ENCODE data around the gene DDX10. TPM values are rescaled to one million over a fixed set of nuclear protein-coding genes. Genes with fewer than 3 reads are reported as not detected.

Gene DDX10
- total RNA-seq, 1 experiment from 2014 or later, result 78.3 TPM

GRCh38 chr11:108914981-108915380, 250.1 kb downstream of the DDX10 start:
- DNase-seq, result no peak
- Histone ChIP-seq H3K4me1 (peaks cover 23% of the 10 kb centered on the region), H3K4me3 (ENCODE audit: low read depth, low read length) (no peak overlapping the region), H3K9me3 (no peaks in the 10 kb centered on the region), H3K27me3 (replicated peaks; ENCODE audit: control insufficient read depth, insufficient read depth, low read length) (no peaks in the 10 kb centered on the region), H3K36me3 (ENCODE audit: control insufficient read depth, insufficient read depth, low read length) (no peaks in the 10 kb centered on the region)
- peaks cover 5% of the 10 kb centered on the region for H3K36me3 Mint-ChIP-seq (ENCODE audit: insufficient read depth, unreplicated experiment)
- no TSS peak for BruUV-seq (replicated peaks)
- TF ChIP-seq CTCF (IDR thresholded peaks at IDR 0.05; ENCODE audit: insufficient read depth in 1 of 2, low read depth in 1 of 2, low read length in 1 of 2, severe bottlenecking in 1 of 2, unreplicated experiment in 1 of 2), result no peak
- ChIA-PET CTCF (interaction anchor here (0.7 kb wide), 1 partner anchor 249 kb away, joined by 3 read pairs; no protein-coding TSS in a partner anchor), POLR2A (no interaction called here)
- H3K27me3 Mint-ChIP-seq (ENCODE audit: insufficient read depth, unreplicated experiment), result no peaks in the 10 kb centered on the region
- H3K4me1 Mint-ChIP-seq (ENCODE audit: low read depth, unreplicated experiment), result peaks cover 23% of the 10 kb centered on the region
- H3K27ac Mint-ChIP-seq (ENCODE audit: unreplicated experiment), result no peak overlapping the region
- H3K9me3 Mint-ChIP-seq (ENCODE audit: unreplicated experiment), result no peaks in the 10 kb centered on the region
- intact Hi-C loops (cut with micrococcal nuclease; ENCODE audit: unreplicated experiment), result no loop called here
- no peak overlapping the region for H3K4me3 Mint-ChIP-seq (ENCODE audit: unreplicated experiment)

GRCh38 chr11:108915666-108916065, 250.8 kb downstream of the DDX10 start:
- no peak for DNase-seq
- Mint-ChIP-seq H3K4me3 (ENCODE audit: unreplicated experiment) (no peak overlapping the region), H3K27ac (ENCODE audit: unreplicated experiment) (no peak overlapping the region), H3K27me3 (ENCODE audit: insufficient read depth, unreplicated experiment) (no peaks in the 10 kb centered on the region), H3K4me1 (ENCODE audit: low read depth, unreplicated experiment) (peaks cover 23% of the 10 kb centered on the region), H3K36me3 (ENCODE audit: insufficient read depth, unreplicated experiment) (peaks cover 5% of the 10 kb centered on the region), H3K9me3 (ENCODE audit: unreplicated experiment) (no peaks in the 10 kb centered on the region)
- no peak for TF ChIP-seq CTCF (IDR thresholded peaks at IDR 0.05; ENCODE audit: insufficient read depth in 1 of 2, low read depth in 1 of 2, low read length in 1 of 2, severe bottlenecking in 1 of 2, unreplicated experiment in 1 of 2)
- no TSS peak for BruUV-seq (replicated peaks)
- intact Hi-C loops (cut with micrococcal nuclease; ENCODE audit: unreplicated experiment), result no loop called here
- no peaks in the 10 kb centered on the region for H3K27me3 ChIP-seq (replicated peaks; ENCODE audit: control insufficient read depth, insufficient read depth, low read length)
- no peak overlapping the region for H3K4me3 ChIP-seq (ENCODE audit: low read depth, low read length)
- ChIA-PET POLR2A (no interaction called here), CTCF (no interaction called here)
- no peaks in the 10 kb centered on the region for H3K9me3 ChIP-seq
- H3K4me1 ChIP-seq, result peaks cover 23% of the 10 kb centered on the region
- H3K36me3 ChIP-seq (ENCODE audit: control insufficient read depth, insufficient read depth, low read length), result no peaks in the 10 kb centered on the region

- Histone ChIP-seq H3K9me3 (no peaks in the 10 kb centered on the region), H3K36me3 (ENCODE audit: control insufficient read depth, insufficient read depth, low read length) (no peaks in the 10 kb centered on the region), H3K4me3 (ENCODE audit: low read depth, low read length) (no peak overlapping the region), H3K27me3 (replicated peaks; ENCODE audit: control insufficient read depth, insufficient read depth, low read length) (no peaks in the 10 kb centered on the region), H3K4me1 (peaks cover 23% of the 10 kb centered on the region)
- BruUV-seq (replicated peaks), result no TSS peak
- no peaks in the 10 kb centered on the region for H3K9me3 Mint-ChIP-seq (ENCODE audit: unreplicated experiment)
- CTCF ChIA-PET, result no interaction called here
- peaks cover 5% of the 10 kb centered on the region for H3K36me3 Mint-ChIP-seq (ENCODE audit: insufficient read depth, unreplicated experiment)
- H3K27ac Mint-ChIP-seq (ENCODE audit: unreplicated experiment), result no peak overlapping the region
- no peaks in the 10 kb centered on the region for H3K27me3 Mint-ChIP-seq (ENCODE audit: insufficient read depth, unreplicated experiment)
- intact Hi-C loops (cut with micrococcal nuclease; ENCODE audit: unreplicated experiment), result no loop called here
- no peak overlapping the region for H3K4me3 Mint-ChIP-seq (ENCODE audit: unreplicated experiment)
- TF ChIP-seq CTCF (IDR thresholded peaks at IDR 0.05; ENCODE audit: insufficient read depth in 1 of 2, low read depth in 1 of 2, low read length in 1 of 2, severe bottlenecking in 1 of 2, unreplicated experiment in 1 of 2), result no peak
- POLR2A ChIA-PET, result no interaction called here
- H3K4me1 Mint-ChIP-seq (ENCODE audit: low read depth, unreplicated experiment), result peaks cover 23% of the 10 kb centered on the region
- DNase-seq, result no peak
These were observed 251.4 kb downstream of the DDX10 start for GRCh38 chr11:108916290-108916689.

Data from Caco-2 (cell line).